Measurements from ENCODE around the gene PAQR5. TPM values are rescaled to one million over a fixed set of nuclear protein-coding genes. Genes with fewer than 3 reads are reported as not detected.

Gene PAQR5
- total RNA-seq, 1 donor from 2014 or later: 0.15 TPM

- Mint-ChIP-seq H3K4me3 (ENCODE audit: unreplicated experiment) (peak overlapping the region; percentile 66), H3K4me1 (ENCODE audit: unreplicated experiment) (peaks cover 24% of the 10 kb centered on the region), H3K27me3 (ENCODE audit: unreplicated experiment) (no peaks in the 10 kb centered on the region), H3K9me3 (ENCODE audit: unreplicated experiment) (no peaks in the 10 kb centered on the region), H3K27ac (ENCODE audit: unreplicated experiment) (no peak overlapping the region), H3K36me3 (ENCODE audit: low read depth, unreplicated experiment) (peaks cover 12% of the 10 kb centered on the region)
- TF ChIP-seq CTCF (IDR thresholded peaks at IDR 0.05; ENCODE audit: unreplicated experiment): no peak
- no peak for DNase-seq (ENCODE audit: low spot score)
These were observed 157.8 kb downstream of the PAQR5 start for GRCh38 chr15:69456208-69457166.

Other genes with a start within 250 kb of the PAQR5 start
- gene GLCE, start 138.3 kb upstream of the PAQR5 start, total RNA-seq (ENCODE audit: unreplicated experiment): 8.5 TPM
- 9.5 TPM for gene KIF23, start 115.4 kb downstream of the PAQR5 start, total RNA-seq (ENCODE audit: unreplicated experiment)
- gene RPLP1, start 153.9 kb downstream of the PAQR5 start, total RNA-seq (ENCODE audit: unreplicated experiment): 1,903 TPM

All from endothelial cell (in vitro differentiated cells).